HepG2 (cell line): ENCODE measurements around the gene ID3. TPM values are rescaled to one million over a fixed set of nuclear protein-coding genes. Genes with fewer than 3 reads are reported as not detected.

Experiments
- AGO1 ChIP-seq: fragments of 200-400 bp; formaldehyde crosslinking; IDR thresholded peaks from 2 replicates; pipeline ENCODE4 v1.6.1; 2017; ENCODE audit warnings: mild to moderate bottlenecking, low read depth, low read length, moderate library complexity; ENCODE audit not compliant: poor library complexity, severe bottlenecking
- CCAR2 ChIP-seq: fragments of 200-400 bp; formaldehyde crosslinking; optimal IDR thresholded peaks from 2 replicates; pipeline ENCODE3; 2018; ENCODE audit warnings: low read depth, mild to moderate bottlenecking, low read length, moderate library complexity
- CENPX ChIP-seq: sonication (generic); formaldehyde crosslinking; IDR thresholded peaks from 2 replicates; pipeline ENCODE4 v1.9.0; 2021; ENCODE audit warnings: mild to moderate bottlenecking, missing genetic modification reagents, moderate library complexity
- HMGXB4 ChIP-seq, 2 experiments: sonication (generic) in 1 of 2; formaldehyde crosslinking in 1 of 2; IDR thresholded peaks; 2 replicates each; pipeline versions ENCODE4 v1.4.0 to v1.6.1; 2018 to 2020; ENCODE audit warnings: missing genetic modification reagents in 2 of 2, borderline replicate concordance in 1 of 2, low read depth in 1 of 2, mild to moderate bottlenecking in 1 of 2, missing biosample characterization in 1 of 2
- MAX ChIP-seq: IDR thresholded peaks from 2 replicates; pipeline ENCODE4 v1.6.1; 2012; ENCODE audit warnings: inconsistent platforms
- MEF2D ChIP-seq: sonication (generic); formaldehyde crosslinking; IDR thresholded peaks from 2 replicates; pipeline ENCODE4 v1.5.1; 2020; ENCODE audit warnings: mild to moderate bottlenecking, missing genetic modification reagents
- REXO4 ChIP-seq: sonication (generic); formaldehyde crosslinking; IDR thresholded peaks from 2 replicates; pipeline ENCODE4 v1.8.0; 2022; ENCODE audit warnings: missing genetic modification reagents, mild to moderate bottlenecking, borderline replicate concordance
- SOX5 ChIP-seq: IDR thresholded peaks from 2 replicates; pipeline ENCODE4 v1.6.1; 2016; ENCODE audit warnings: borderline replicate concordance
- ZNF407 ChIP-seq: sonication (generic); formaldehyde crosslinking; IDR thresholded peaks from one replicate; pipeline ENCODE4 v1.5.1; 2020; ENCODE audit warnings: mild to moderate bottlenecking, missing genetic modification reagents; ENCODE audit errors: not compliant biosample characterization
- ZNF574 ChIP-seq: sonication (generic); formaldehyde crosslinking; IDR thresholded peaks from 2 replicates; pipeline ENCODE4 v1.4.0; 2020; ENCODE audit warnings: missing genetic modification reagents
- ZNF598 ChIP-seq: sonication (generic); formaldehyde crosslinking; IDR thresholded peaks from 2 replicates; pipeline ENCODE4 v1.5.1; 2020; ENCODE audit warnings: mild to moderate bottlenecking, missing genetic modification reagents, borderline replicate concordance
- ZNF674 ChIP-seq: sonication (generic); formaldehyde crosslinking; IDR thresholded peaks from 2 replicates; pipeline ENCODE4 v1.5.0; 2020; ENCODE audit warnings: low read depth, mild to moderate bottlenecking, missing genetic modification reagents
- ZNF703 ChIP-seq: sonication (generic); formaldehyde crosslinking; IDR thresholded peaks from 2 replicates; pipeline ENCODE4 v1.5.1; 2020; ENCODE audit warnings: missing genetic modification reagents, mild to moderate bottlenecking, moderate library complexity, borderline replicate concordance
- ZZZ3 ChIP-seq: sonication (generic); formaldehyde crosslinking; IDR thresholded peaks from 2 replicates; pipeline ENCODE4 v1.4.0; 2020; ENCODE audit warnings: missing genetic modification reagents, mild to moderate bottlenecking, borderline replicate concordance
- polyA plus RNA-seq, 8 experiments: library from polyadenylated mRNA; depleted of rRNA in 3 of 8; stranded (reverse) in 7 of 8; unstranded in 1 of 8; fragments of >200 nt; fragmentation: Illumina TruSeq in 4 of 8; extraction: Trizol in 4 of 8; gene quantifications; 2 replicates each; pipeline versions ENCODE4 v1.2.1 to v1.2.3, GENCODE V29; 2011 to 2016; ENCODE audit warnings: low read depth in 4 of 8, missing spikeins in 1 of 8, mixed read lengths in 1 of 8; ENCODE audit not compliant: insufficient read depth in 1 of 8
- total RNA-seq, 5 experiments: library from RNA; depleted of rRNA; stranded (reverse); fragments of >200 nt; fragmentation: Illumina TruSeq; extraction: Trizol; gene quantifications; 2 replicates each; pipeline ENCODE4 v1.2.3, GENCODE V29; 2016; ENCODE audit warnings: low read depth in 1 of 5

The ID3 gene
- total and polyA plus RNA-seq, 2 of the 13 experiments (the other 11 are each of a cell fraction or from before 2014, with no cell fraction given), result 64.8 to 115 TPM

- TF ChIP-seq SOX5 (peak; percentile 34; the same call in 1 of the 2 replicates), AGO1 (no peak), CCAR2 (no peak), ZNF574 (CRISPR knock-in tag) (no peak; the same call in 1 of the 2 replicates), ZZZ3 (CRISPR knock-in tag) (no peak), HMGXB4 (CRISPR knock-in tag; IDR thresholded peaks at IDR 0.05; ENCODE audit: borderline replicate concordance in 1 of 2, low read depth in 1 of 2) (peak in 1 of 2 experiments; percentile 65; a peak in 3 of 4 replicates), ZNF598 (no peak), ZNF407 (CRISPR knock-in tag) (no peak), MAX (peak; percentile 65), REXO4 (CRISPR knock-in tag) (0 out of 2 replicates have a peak, but pooled peaks have one; percentile 7), ZNF703 (CRISPR knock-in tag) (peak; percentile 82; the same call in 1 of the 2 replicates), CENPX (CRISPR knock-in tag) (no peak), MEF2D (CRISPR knock-in tag) (no peak), ZNF674 (no peak)
Measured at GRCh38 chr1:23559136-23559984, at the start of gene ID3 (continued).
